Neuronal stem cell (in vitro differentiated cells): ENCODE measurements around the gene RUVBL2.
"Not testable (repeated sequence)": the region's sequence is repeated elsewhere in the genome, so short reads cannot be mapped to it uniquely, and the experiment has no call there.

Source experiments
- DNase-seq: peaks from one replicate; pipeline ENCODE4 v3.0.0-alpha.2; 2013; ENCODE audit warnings: low spot score
- H2AFZ ChIP-seq: one replicate; pipeline ENCODE4 v1.6.1; 2013; ENCODE audit warnings: mild to moderate bottlenecking, low read length, inconsistent platforms
- H2AK5ac ChIP-seq: 2 replicates; pipeline ENCODE4 v1.6.1; 2013; ENCODE audit warnings: low read depth, mild to moderate bottlenecking, inconsistent platforms, low read length, moderate library complexity, mixed read lengths
- H2BK120ac ChIP-seq: 2 replicates; pipeline ENCODE4 v1.6.1; 2013; ENCODE audit warnings: low read depth, mild to moderate bottlenecking, inconsistent platforms, low read length, moderate library complexity, mixed read lengths
- H2BK12ac ChIP-seq: one replicate; pipeline ENCODE4 v1.6.1; 2013; ENCODE audit warnings: low read length, inconsistent platforms
- H2BK15ac ChIP-seq: 2 replicates; pipeline ENCODE4 v1.6.1; 2013; ENCODE audit warnings: mild to moderate bottlenecking, low read length, inconsistent platforms, mixed read lengths
- H2BK5ac ChIP-seq: one replicate; pipeline ENCODE4 v1.6.1; 2013; ENCODE audit warnings: inconsistent platforms, mild to moderate bottlenecking, low read length, moderate library complexity
- H3K14ac ChIP-seq: one replicate; pipeline ENCODE4 v1.6.1; 2013; ENCODE audit warnings: low read length, inconsistent platforms
- H3K18ac ChIP-seq: 2 replicates; pipeline ENCODE4 v1.6.1; 2013; ENCODE audit warnings: low read length, inconsistent platforms
- H3K23ac ChIP-seq: 2 replicates; pipeline ENCODE4 v1.6.1; 2013; ENCODE audit warnings: low read depth, mild to moderate bottlenecking, mixed read lengths, low read length, inconsistent platforms; ENCODE audit not compliant: poor library complexity
- H3K27ac ChIP-seq: replicated peaks from 3 replicates; pipeline ENCODE4 v1.5.1; 2013; ENCODE audit warnings: low read length, inconsistent platforms
- H3K27me3 ChIP-seq, 3 experiments: 2 replicates each; pipeline ENCODE4 v1.6.1; 2013; ENCODE audit warnings: low read length in 3 of 3, mild to moderate bottlenecking in 2 of 3, inconsistent platforms in 1 of 3, low read depth in 1 of 3, mixed read lengths in 1 of 3, moderate library complexity in 1 of 3; ENCODE audit not compliant: control insufficient read depth in 3 of 3, insufficient read depth in 3 of 3
- H3K36me3 ChIP-seq, 2 donors: replicated peaks in 1 of 2; 2 replicates each; pipeline ENCODE4 v1.6.1; 2013; ENCODE audit warnings: low read length in 2 of 2; ENCODE audit not compliant: control insufficient read depth in 2 of 2, insufficient read depth in 2 of 2
- H3K4ac ChIP-seq: 2 replicates; pipeline ENCODE4 v1.6.1; 2013; ENCODE audit warnings: inconsistent platforms, mild to moderate bottlenecking, low read length, moderate library complexity
- H3K4me1 ChIP-seq, 2 donors: 1 replicate in 1 of 2; 2 replicates in 1 of 2; pipeline ENCODE4 v1.6.1; 2013; ENCODE audit warnings: low read length in 2 of 2, low read depth in 1 of 2; ENCODE audit not compliant: control insufficient read depth in 2 of 2, insufficient read depth in 1 of 2
- H3K4me2 ChIP-seq: one replicate; pipeline ENCODE4 v1.6.1; 2013; ENCODE audit warnings: mild to moderate bottlenecking, low read length, inconsistent platforms; ENCODE audit not compliant: insufficient read depth, poor library complexity, severe bottlenecking
- H3K4me3 ChIP-seq, 2 donors: 2 replicates each; pipeline ENCODE4 v1.5.1; 2013; ENCODE audit warnings: low read length in 2 of 2, mild to moderate bottlenecking in 2 of 2, inconsistent platforms in 1 of 2, moderate library complexity in 1 of 2
- H3K79me1 ChIP-seq: one replicate; pipeline ENCODE4 v1.6.1; 2013; ENCODE audit warnings: low read depth, mild to moderate bottlenecking, inconsistent platforms, low read length, moderate library complexity
- H3K9ac ChIP-seq: one replicate; pipeline ENCODE4 v1.6.1; 2013; ENCODE audit warnings: mild to moderate bottlenecking, low read depth, low read length, inconsistent platforms; ENCODE audit not compliant: poor library complexity
- H3K9me3 ChIP-seq, 2 donors: replicated peaks in 1 of 2; 2 replicates each; pipeline versions ENCODE3 to v1.6.1; 2013; ENCODE audit warnings: low read length in 2 of 2, mild to moderate bottlenecking in 2 of 2, inconsistent platforms in 1 of 2, low read depth in 1 of 2, mixed read lengths in 1 of 2, moderate library complexity in 1 of 2; ENCODE audit not compliant: control insufficient read depth in 2 of 2, insufficient read depth in 1 of 2
- H4K8ac ChIP-seq: one replicate; pipeline ENCODE4 v1.6.1; 2013; ENCODE audit warnings: low read depth, mild to moderate bottlenecking, inconsistent platforms, low read length, moderate library complexity
- H4K91ac ChIP-seq: one replicate; pipeline ENCODE4 v1.6.1; 2013; ENCODE audit warnings: low read length, low read depth, mild to moderate bottlenecking, inconsistent platforms; ENCODE audit not compliant: poor library complexity
- WGBS, 2 donors: extraction: QIAGEN DNeasy Blood & Tissue Kit; methylation state at CpG; one replicate each; pipeline ENCODE4 v1.1.7; 2013; ENCODE audit warnings: missing lambda C conversion rate in 2 of 2, mixed read lengths in 1 of 2; ENCODE audit not compliant: insufficient read length in 2 of 2, insufficient replicate concordance in 1 of 2; ENCODE audit errors: extremely low coverage in 2 of 2; 5-methylcytosine and 5-hydroxymethylcytosine counted together

The RUVBL2 gene

DNA sequence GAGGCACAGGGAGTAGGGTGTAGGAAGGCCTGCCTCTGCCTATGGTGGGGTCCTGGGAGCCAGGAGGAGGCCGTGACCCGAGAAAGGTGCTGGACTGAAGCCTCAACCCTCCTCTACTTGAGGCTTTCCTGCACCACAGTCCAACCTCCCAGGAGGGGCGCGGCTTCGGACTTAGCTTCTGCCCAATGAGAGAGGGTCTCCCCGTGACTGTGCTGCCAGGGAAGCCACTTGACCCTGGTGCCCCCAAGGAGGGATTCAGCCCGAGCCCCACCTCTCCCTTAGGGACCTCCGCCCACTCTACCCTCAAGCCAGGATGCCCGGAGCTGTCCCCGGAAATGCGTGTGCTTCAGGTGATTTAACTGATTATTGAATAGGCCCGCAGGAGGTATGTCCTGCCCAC is 55.3 kb downstream of the RUVBL2 start, which contains the start of gene CGB8:
Gene CGB8, minus strand, starts transcription at position 101 of the 400 bp plus-strand sequence. CDS start 372 bp downstream, outside the sequence.
- not testable (repeated sequence) for DNase-seq, H3K23ac ChIP-seq, H3K27me3 ChIP-seq, H3K14ac ChIP-seq, H3K4me1 ChIP-seq, H2BK120ac ChIP-seq, H2AK5ac ChIP-seq, H3K36me3 ChIP-seq, H3K4me3 ChIP-seq, H2BK12ac ChIP-seq, H4K91ac ChIP-seq, H3K79me1 ChIP-seq, H3K4me2 ChIP-seq, H3K9ac ChIP-seq, H2BK5ac ChIP-seq, H3K27ac ChIP-seq, H4K8ac ChIP-seq, H3K4ac ChIP-seq, H3K9me3 ChIP-seq, H2AFZ ChIP-seq, H3K18ac ChIP-seq, H2BK15ac ChIP-seq
- no CpG with 5 or more reads among the region's 12 CpGs for WGBS, 2 donors

DNA sequence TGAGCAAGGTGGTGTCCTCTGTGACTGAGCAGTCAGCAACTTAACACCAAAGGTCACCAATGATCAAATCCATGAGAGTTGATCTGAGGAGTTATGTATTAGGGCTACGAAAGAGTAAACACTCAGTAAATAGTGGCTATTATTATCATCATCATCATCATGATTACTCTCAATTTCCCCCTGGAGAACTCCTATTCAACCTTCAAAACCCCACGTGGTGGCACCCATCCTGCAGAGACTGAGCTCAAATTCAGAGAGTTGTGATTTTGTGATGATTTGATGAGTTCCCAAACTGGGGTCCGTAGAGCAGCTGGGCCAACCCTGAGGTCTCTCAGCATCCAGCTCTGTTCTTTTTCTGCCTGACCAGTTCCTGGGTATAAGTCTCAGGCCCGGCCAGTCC is 56.1 kb downstream of the RUVBL2 start:
- H3K27me3 ChIP-seq, H3K18ac ChIP-seq, H3K79me1 ChIP-seq, H3K36me3 ChIP-seq, H3K4me1 ChIP-seq, H3K23ac ChIP-seq, H2BK120ac ChIP-seq, H3K4me2 ChIP-seq, H2BK12ac ChIP-seq, H3K9me3 ChIP-seq, H4K8ac ChIP-seq, H3K9ac ChIP-seq, DNase-seq, H3K4me3 ChIP-seq, H3K14ac ChIP-seq, H3K4ac ChIP-seq, H2AFZ ChIP-seq, H3K27ac ChIP-seq, H2AK5ac ChIP-seq, H2BK5ac ChIP-seq, H4K91ac ChIP-seq, H2BK15ac ChIP-seq: not testable (repeated sequence)
- no CpG with 5 or more reads among the region's 4 CpGs for WGBS, 2 donors

DNA sequence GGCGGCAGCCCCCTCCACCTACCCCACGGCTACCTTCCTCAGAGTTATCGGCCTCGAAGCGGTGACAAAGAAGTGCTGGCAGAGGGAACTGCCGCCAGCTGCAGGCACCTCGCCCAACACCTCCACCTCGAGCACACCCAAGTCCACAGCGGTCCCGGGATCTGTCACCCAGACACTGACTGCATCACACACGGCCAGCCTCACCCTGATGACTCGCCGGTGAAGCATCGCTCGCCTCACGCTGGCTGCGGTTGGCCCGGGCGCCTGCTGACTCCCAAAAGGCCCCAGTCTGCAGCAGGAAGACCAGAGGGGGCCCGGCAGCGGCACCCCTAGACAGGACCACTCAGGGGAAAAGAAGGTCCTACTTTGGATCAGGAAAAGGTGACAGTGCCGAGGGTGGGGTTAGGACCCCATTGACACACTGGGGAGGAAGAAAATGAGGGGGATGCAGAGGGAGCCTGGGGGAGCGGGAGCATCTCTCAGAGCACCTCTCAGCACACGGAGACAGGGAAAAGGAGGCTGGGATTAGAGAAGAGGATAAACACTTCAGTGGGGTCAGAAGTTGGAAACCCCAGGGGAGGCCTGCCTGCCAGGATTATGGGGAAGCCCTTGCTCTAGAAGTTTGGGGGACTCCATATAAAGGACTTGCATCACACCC is 56.8 kb downstream of the RUVBL2 start:
- no CpG with 5 or more reads among the region's 24 CpGs for WGBS, 2 donors
- not testable (repeated sequence) for H2BK120ac ChIP-seq

DNA sequence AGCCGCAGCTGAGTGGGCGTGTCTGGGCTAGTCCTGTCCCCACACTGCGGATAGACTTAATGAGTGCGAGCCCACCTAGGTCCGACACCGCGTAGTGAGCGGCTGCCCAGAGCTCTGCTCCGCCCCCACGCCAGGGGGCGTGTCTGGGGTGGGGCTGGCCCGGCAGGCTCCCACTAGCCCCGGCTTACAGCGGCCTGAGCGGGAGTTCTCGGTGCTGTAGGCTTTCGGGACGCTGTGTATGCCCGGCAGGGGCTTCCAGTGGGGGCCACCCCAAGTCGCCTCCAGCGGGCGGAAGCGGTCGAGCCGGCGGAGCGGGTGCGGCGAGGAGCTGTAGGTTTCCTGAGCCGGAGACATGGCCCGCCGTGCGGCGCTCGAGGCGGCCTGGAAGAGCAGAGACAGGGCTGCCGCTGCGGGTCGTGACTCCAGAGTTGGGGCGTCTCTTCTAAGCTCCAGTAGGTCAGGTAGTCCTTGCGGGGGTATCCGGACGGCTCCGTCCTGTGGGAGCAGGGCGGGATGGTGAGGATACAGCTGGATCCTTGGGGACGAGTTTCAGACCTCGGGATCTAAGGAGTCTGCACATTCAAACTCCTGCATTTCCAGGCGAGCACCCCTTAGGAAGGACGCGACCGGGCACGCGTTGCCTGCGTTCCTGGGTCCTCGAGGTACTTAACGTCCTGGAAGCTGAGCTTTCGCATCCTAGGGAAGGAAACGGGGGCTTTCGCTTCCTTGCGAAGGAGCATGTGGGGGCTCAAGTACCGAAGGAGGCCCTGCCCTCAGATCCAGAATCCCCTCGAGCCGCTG is 62.6 kb downstream of the RUVBL2 start:
- peak overlapping the region; percentile 97 for H3K4me2 ChIP-seq
- no peaks in the 10 kb centered on the region for H3K9me3 ChIP-seq
- peak overlapping the region; percentile 31 for H3K14ac ChIP-seq
- H3K79me1 ChIP-seq = no peaks in the 10 kb centered on the region
- H3K27ac ChIP-seq = no peak overlapping the region
- H3K36me3 ChIP-seq = no peaks in the 10 kb centered on the region
- peak overlapping the region; percentile 81 for H2BK15ac ChIP-seq
- H3K9ac ChIP-seq = peak overlapping the region; percentile 50
- peak; percentile 65 for DNase-seq
- H3K4me3 ChIP-seq = peak overlapping the region; percentile 49 to 76
- H4K8ac ChIP-seq = no peak overlapping the region
- no CpG with 5 or more reads among the region's 63 CpGs for WGBS, 2 donors
- H3K23ac ChIP-seq = peak overlapping the region; percentile 85
- peak overlapping the region; percentile 95 for H3K18ac ChIP-seq
- H3K4ac ChIP-seq = no peak overlapping the region
- no peak overlapping the region for H2BK120ac ChIP-seq
- peak overlapping the region; percentile 98 for H2AFZ ChIP-seq
- no peak overlapping the region for H2BK5ac ChIP-seq
- H2BK12ac ChIP-seq = peak overlapping the region; percentile 84
- no peak overlapping the region for H2AK5ac ChIP-seq
- peaks cover 9 to 17% of the 10 kb centered on the region in 2 donors for H3K4me1 ChIP-seq
- H3K27me3 ChIP-seq = peaks cover 8 to 62% (median 39%) of the 10 kb centered on the region in 3 experiments
- no peak overlapping the region for H4K91ac ChIP-seq

More for the DNA sequence above, 56.8 kb downstream of the RUVBL2 start:
- not testable (repeated sequence) for H3K9me3 ChIP-seq, H4K91ac ChIP-seq, H3K79me1 ChIP-seq, H4K8ac ChIP-seq, H3K27ac ChIP-seq, H3K27me3 ChIP-seq, H3K4ac ChIP-seq, H3K9ac ChIP-seq, H3K23ac ChIP-seq, H3K4me3 ChIP-seq, H2BK5ac ChIP-seq, DNase-seq, H2BK15ac ChIP-seq, H3K18ac ChIP-seq, H2AK5ac ChIP-seq, H3K4me2 ChIP-seq, H3K4me1 ChIP-seq, H3K36me3 ChIP-seq, H2AFZ ChIP-seq, H3K14ac ChIP-seq, H2BK12ac ChIP-seq
